ENCODE results near the gene AATK.

DNA sequence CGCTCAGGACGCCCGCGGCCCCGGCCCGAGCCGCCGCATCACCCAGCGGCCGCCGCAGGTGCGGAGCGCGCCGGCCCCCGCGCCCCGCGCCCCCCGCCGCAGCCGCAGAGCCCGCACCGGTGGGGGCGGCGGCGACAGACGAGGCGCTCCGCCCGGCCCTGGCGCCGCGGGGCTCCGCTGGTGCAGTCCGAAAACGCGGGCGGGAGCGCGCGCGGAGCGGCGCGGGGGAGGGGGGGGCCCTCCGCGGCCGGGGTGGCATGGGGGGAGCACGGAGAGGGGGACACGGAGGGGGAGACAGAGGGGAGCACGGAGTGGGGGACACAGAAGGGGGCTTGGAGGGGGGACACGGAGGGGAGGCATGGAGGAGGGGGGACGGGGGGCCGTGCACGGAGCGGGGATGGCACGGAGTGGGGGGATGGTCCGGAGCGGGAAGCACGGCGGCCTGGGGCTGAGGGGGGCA, at the start of gene AATK:
- TF ChIP-seq EZH2 (IDR thresholded peaks at IDR 0.05; ENCODE audit: low read length) (no peak), CTCF (optimal IDR thresholded peaks at IDR 0.05 in 1 of 3, IDR thresholded peaks at IDR 0.05 in 1 of 3, conservative IDR thresholded peaks at IDR 0.05 in 1 of 3; ENCODE audit: extremely low read depth in 1 of 3, insufficient read depth in 2 of 3, low read length in 3 of 3) (no peak)

Measured in keratinocyte (primary cell).